ENCODE results near the gene NRIP2. TPM values are rescaled to one million over a fixed set of nuclear protein-coding genes. Genes with fewer than 3 reads are reported as not detected.
"Not testable (repeated sequence)": the region's sequence is repeated elsewhere in the genome, so short reads cannot be mapped to it uniquely, and the experiment has no call there.

The NRIP2 gene
- polyA plus RNA-seq (ENCODE audit: insufficient read length in 4 of 4): 10 to 100 TPM in 3 of 4 donors, 1 to 10 TPM in 1; 5.8 to 36.7 (median 31.9) TPM

- DNase-seq (ENCODE audit: low read depth in 4 of 4, low spot score in 3 of 4): peak in 3 of 4 donors; percentile 62 to 72 (median 68)
Observed at GRCh38 chr12:2834581-2835491, at the start of gene NRIP2. Gene NRIP2, minus strand, starts transcription at chr12:2835035. Its CDS starts 52 bp downstream, at chr12:2834983.

GRCh38 chr12:2879853-2880252 lies 45.0 kb upstream of the NRIP2 start:
- no peak for DNase-seq (ENCODE audit: low read depth in 4 of 4, low spot score in 3 of 4)

- no peak for DNase-seq (ENCODE audit: low read depth in 4 of 4, low spot score in 3 of 4)
Observed at GRCh38 chr12:2877953-2878732, 43.3 kb upstream of the NRIP2 start.

- DNase-seq (ENCODE audit: low read depth in 4 of 4, low spot score in 3 of 4): peak in 3 of 4 donors; percentile 81 to 83 (median 81)
Observed at GRCh38 chr12:2877047-2877952, 42.5 kb upstream of the NRIP2 start, which contains the start of the genes FOXM1 and RHNO1. Gene FOXM1, minus strand, starts transcription at chr12:2877174. Its CDS starts 2,696 bp downstream, at chr12:2874478. Gene RHNO1, plus strand, starts transcription at chr12:2877223. Its CDS starts 8,144 bp downstream, at chr12:2885367.

- DNase-seq (ENCODE audit: low read depth in 4 of 4, low spot score in 3 of 4): no peak
Observed at GRCh38 chr12:2876431-2877046, 41.7 kb upstream of the NRIP2 start.

- not testable (repeated sequence) for DNase-seq (ENCODE audit: low read depth in 4 of 4, low spot score in 3 of 4)
Observed at GRCh38 chr12:2868986-2869632, 34.3 kb upstream of the NRIP2 start.

- no peak for DNase-seq (ENCODE audit: low read depth in 4 of 4, low spot score in 3 of 4)
Observed at GRCh38 chr12:2864198-2864597, 29.4 kb upstream of the NRIP2 start.

- DNase-seq (ENCODE audit: low read depth in 4 of 4, low spot score in 3 of 4): not testable (repeated sequence)
Observed at GRCh38 chr12:2863402-2863801, 28.6 kb upstream of the NRIP2 start.

GRCh38 chr12:2862876-2863275 lies 28.0 kb upstream of the NRIP2 start:
- DNase-seq (ENCODE audit: low read depth in 4 of 4, low spot score in 3 of 4): no peak

GRCh38 chr12:2860170-2860569 lies 25.3 kb upstream of the NRIP2 start:
- DNase-seq (ENCODE audit: low read depth in 4 of 4, low spot score in 3 of 4): no peak

- no peak for DNase-seq (ENCODE audit: low read depth in 4 of 4, low spot score in 3 of 4)
Observed at GRCh38 chr12:2858944-2859421, 24.1 kb upstream of the NRIP2 start.

GRCh38 chr12:2858334-2858733 lies 23.5 kb upstream of the NRIP2 start:
- no peak for DNase-seq (ENCODE audit: low read depth in 4 of 4, low spot score in 3 of 4)

GRCh38 chr12:2857576-2857975 lies 22.7 kb upstream of the NRIP2 start:
- no peak for DNase-seq (ENCODE audit: low read depth in 4 of 4, low spot score in 3 of 4)

- DNase-seq (ENCODE audit: low read depth in 4 of 4, low spot score in 3 of 4): no peak
Observed at GRCh38 chr12:2857021-2857431, 22.2 kb upstream of the NRIP2 start, which contains the start of gene TEX52. Gene TEX52, minus strand, starts transcription at chr12:2857039. Its CDS starts 13 bp downstream, at chr12:2857026.

GRCh38 chr12:2856051-2856450 lies 21.2 kb upstream of the NRIP2 start:
- no peak for DNase-seq (ENCODE audit: low read depth in 4 of 4, low spot score in 3 of 4)

- DNase-seq (ENCODE audit: low read depth in 4 of 4, low spot score in 3 of 4): no peak
Observed at GRCh38 chr12:2855546-2855945, 20.7 kb upstream of the NRIP2 start.

GRCh38 chr12:2854669-2855453 lies 20.0 kb upstream of the NRIP2 start:
- DNase-seq (ENCODE audit: low read depth in 4 of 4, low spot score in 3 of 4): no peak

- no peak for DNase-seq (ENCODE audit: low read depth in 4 of 4, low spot score in 3 of 4)
Observed at GRCh38 chr12:2853626-2854025, 18.8 kb upstream of the NRIP2 start.

Measured in left renal pelvis (tissue), 4 donors.